ENCODE data around the gene DUSP8. TPM values are rescaled to one million over a fixed set of nuclear protein-coding genes. Genes with fewer than 3 reads are reported as not detected.
"Not testable (repeated sequence)": the region's sequence is repeated elsewhere in the genome, so short reads cannot be mapped to it uniquely, and the experiment has no call there.

Gene DUSP8
- total RNA-seq, 2 experiments from 2014 or later: 83.9 to 91.2 TPM

DNA sequence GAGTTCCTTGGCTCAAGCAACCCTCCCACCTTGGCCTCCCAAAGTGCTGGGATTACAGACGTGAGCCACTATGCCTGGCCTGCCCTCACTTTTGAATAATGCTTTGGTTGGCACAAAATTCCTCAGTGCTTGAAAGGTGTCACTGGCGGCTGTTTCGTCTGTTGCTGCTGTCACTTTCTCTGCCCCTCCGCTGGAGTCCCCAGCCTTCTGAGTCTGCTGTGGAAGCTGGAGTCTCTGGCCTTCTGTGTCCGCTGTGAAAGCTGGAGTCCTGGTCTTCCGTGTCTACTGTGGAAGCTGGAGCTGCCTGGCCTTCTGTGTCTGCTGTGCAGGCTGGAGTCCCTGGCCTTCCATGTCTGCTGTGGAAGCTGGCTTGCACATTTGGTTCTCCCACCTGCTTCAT, 17.9 kb upstream of the DUSP8 start:
- Histone ChIP-seq H3K9me3 (ENCODE audit: control insufficient read depth in 1 of 2, insufficient read depth in 1 of 2, low read length in 2 of 2) (peaks cover 0 to 11% of the 10 kb centered on the region in 2 experiments), H3K4me3 (ENCODE audit: low read length) (no peak overlapping the region), H3K36me3 (ENCODE audit: insufficient read depth, low read length) (no peaks in the 10 kb centered on the region), H3K4me1 (ENCODE audit: insufficient read depth, low read length) (peaks cover 39% of the 10 kb centered on the region), H3K27me3 (ENCODE audit: control insufficient read depth in 1 of 2, insufficient read depth in 2 of 2, low read length in 2 of 2) (peaks cover 0 to 2% of the 10 kb centered on the region in 2 experiments), H3K27ac (ENCODE audit: low read depth in 1 of 2, low read length in 2 of 2) (no peak overlapping the region)
- intact Hi-C loops (cut with DNase I, micrococcal nuclease): no loop called here
- peaks cover 14% of the 10 kb centered on the region for H3K27me3 Mint-ChIP-seq
- H3K36me3 Mint-ChIP-seq (ENCODE audit: low read depth): peaks cover 5% of the 10 kb centered on the region
- ChIA-PET POLR2A (interaction anchor here (0.6 to 3.5 kb wide), 2 partner anchors 16 to 50 kb away, joined by 3 to 34 read pairs; no protein-coding TSS in a partner anchor), CTCF (interaction anchor here (4.1 kb wide), 1 partner anchor 16 kb away, joined by 22 read pairs; no protein-coding TSS in a partner anchor)
- H3K9me3 Mint-ChIP-seq: no peaks in the 10 kb centered on the region
- DNase-seq (no peak), ATAC-seq (ENCODE audit: poor library complexity) (no peak)
- TF ChIP-seq, protein P1, sequence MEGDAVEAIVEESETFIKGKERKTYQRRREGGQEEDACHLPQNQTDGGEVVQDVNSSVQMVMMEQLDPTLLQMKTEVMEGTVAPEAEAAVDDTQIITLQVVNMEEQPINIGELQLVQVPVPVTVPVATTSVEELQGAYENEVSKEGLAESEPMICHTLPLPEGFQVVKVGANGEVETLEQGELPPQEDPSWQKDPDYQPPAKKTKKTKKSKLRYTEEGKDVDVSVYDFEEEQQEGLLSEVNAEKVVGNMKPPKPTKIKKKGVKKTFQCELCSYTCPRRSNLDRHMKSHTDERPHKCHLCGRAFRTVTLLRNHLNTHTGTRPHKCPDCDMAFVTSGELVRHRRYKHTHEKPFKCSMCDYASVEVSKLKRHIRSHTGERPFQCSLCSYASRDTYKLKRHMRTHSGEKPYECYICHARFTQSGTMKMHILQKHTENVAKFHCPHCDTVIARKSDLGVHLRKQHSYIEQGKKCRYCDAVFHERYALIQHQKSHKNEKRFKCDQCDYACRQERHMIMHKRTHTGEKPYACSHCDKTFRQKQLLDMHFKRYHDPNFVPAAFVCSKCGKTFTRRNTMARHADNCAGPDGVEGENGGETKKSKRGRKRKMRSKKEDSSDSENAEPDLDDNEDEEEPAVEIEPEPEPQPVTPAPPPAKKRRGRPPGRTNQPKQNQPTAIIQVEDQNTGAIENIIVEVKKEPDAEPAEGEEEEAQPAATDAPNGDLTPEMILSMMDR (IDR thresholded peaks at IDR 0.05): no peak
- peak overlapping the region; percentile 27 for H3K27ac Mint-ChIP-seq
- H3K4me1 Mint-ChIP-seq (ENCODE audit: low read depth): peaks cover 17% of the 10 kb centered on the region
- H3K4me3 Mint-ChIP-seq: no peak overlapping the region

- POLR2A ChIA-PET: interaction anchor here (0.6 to 3.5 kb wide), 7 partner anchors 8 to 50 kb away, joined by 3 to 34 read pairs (median 3); partner anchors contain the start of genes DUSP8 and KRTAP5-2
- H3K4me1 Mint-ChIP-seq (ENCODE audit: low read depth): peaks cover 17% of the 10 kb centered on the region
- Histone ChIP-seq H3K4me1 (ENCODE audit: insufficient read depth, low read length) (peaks cover 45% of the 10 kb centered on the region), H3K9me3 (ENCODE audit: control insufficient read depth in 1 of 2, insufficient read depth in 1 of 2, low read length in 2 of 2) (peaks cover 0 to 11% of the 10 kb centered on the region in 2 experiments), H3K27ac (ENCODE audit: low read depth in 1 of 2, low read length in 2 of 2) (peak overlapping the region; percentile 44 to 57), H3K4me3 (ENCODE audit: low read length) (peak overlapping the region; percentile 7)
- peak overlapping the region; percentile 57 for H3K4me3 Mint-ChIP-seq
- H3K9me3 Mint-ChIP-seq; H3K36me3 ChIP-seq (ENCODE audit: insufficient read depth, low read length); H3K27me3 ChIP-seq (ENCODE audit: control insufficient read depth in 1 of 2, insufficient read depth in 2 of 2, low read length in 2 of 2); intact Hi-C loops (cut with DNase I, micrococcal nuclease); H3K36me3 Mint-ChIP-seq (ENCODE audit: low read depth): not testable (repeated sequence)
- DNase-seq: peak in 5 of 14 experiments; percentile 22 to 83 (median 67)
- ATAC-seq (ENCODE audit: poor library complexity): peak; percentile 83
- H3K27me3 Mint-ChIP-seq: peaks cover 16% of the 10 kb centered on the region
- peak overlapping the region; percentile 85 for H3K27ac Mint-ChIP-seq
- CTCF ChIA-PET: interaction anchor here (4.1 kb wide), 1 partner anchor 15 kb away, joined by 22 read pairs; no protein-coding TSS in a partner anchor
These were observed 17.3 kb upstream of the DUSP8 start for GRCh38 chr11:1589191-1589963.

GRCh38 chr11:1586699-1587098, 14.6 kb upstream of the DUSP8 start:
- H3K4me3 Mint-ChIP-seq: no peak overlapping the region
- peaks cover 55% of the 10 kb centered on the region for H3K4me1 ChIP-seq (ENCODE audit: insufficient read depth, low read length)
- CTCF ChIA-PET: interaction anchor here (1.6 kb wide), 1 partner anchor 12 kb away, joined by 7 read pairs; no protein-coding TSS in a partner anchor

DNA sequence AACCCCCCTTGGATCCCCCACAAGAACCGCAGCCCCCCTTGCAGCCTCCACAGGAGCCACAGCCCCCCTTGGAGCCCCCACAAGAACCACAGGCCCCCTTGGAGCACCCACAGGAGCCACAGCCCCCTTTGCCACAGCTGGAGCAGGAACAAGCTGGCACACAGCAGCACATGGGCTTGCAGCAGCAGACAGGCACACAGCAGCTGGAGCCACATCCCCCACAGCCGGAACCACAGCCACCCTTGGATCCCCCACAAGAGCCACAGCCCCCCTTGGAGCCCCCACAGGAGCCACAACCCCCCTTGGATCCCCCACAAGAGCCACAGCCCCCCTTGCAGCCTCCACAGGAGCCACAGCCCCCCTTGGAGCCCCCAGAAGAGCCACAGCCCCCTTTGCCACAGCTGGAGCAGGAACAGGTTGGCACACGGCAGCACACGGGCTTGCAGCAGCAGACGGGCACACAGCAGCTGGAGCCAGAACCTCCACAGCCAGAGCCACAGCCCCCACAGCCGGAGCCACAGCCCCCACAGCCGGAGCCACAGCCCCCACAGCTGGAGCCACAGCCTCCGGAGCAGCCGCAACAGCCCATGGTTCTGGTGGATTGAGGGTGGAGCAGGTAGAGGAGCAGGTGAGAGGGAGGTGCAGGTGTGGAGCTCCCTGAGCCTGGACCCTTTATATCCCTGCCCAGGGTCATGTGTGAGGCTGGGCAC, 12.7 kb upstream of the DUSP8 start, which contains the start of gene KRTAP5-1:
TSS of gene KRTAP5-1 (minus strand) at position 623 of the 710 bp plus-strand sequence. CDS start at position 589, 34 bp downstream.
- H3K27ac ChIP-seq (ENCODE audit: low read depth in 1 of 2, low read length in 2 of 2); H3K27ac Mint-ChIP-seq; DNase-seq; H3K36me3 Mint-ChIP-seq (ENCODE audit: low read depth); H3K9me3 ChIP-seq (ENCODE audit: control insufficient read depth in 1 of 2, insufficient read depth in 1 of 2, low read length in 2 of 2); CTCF ChIA-PET; ATAC-seq (ENCODE audit: poor library complexity); H3K4me3 Mint-ChIP-seq; intact Hi-C loops (cut with DNase I, micrococcal nuclease); H3K27me3 Mint-ChIP-seq; H3K36me3 ChIP-seq (ENCODE audit: insufficient read depth, low read length); H3K9me3 Mint-ChIP-seq; H3K27me3 ChIP-seq (ENCODE audit: control insufficient read depth in 1 of 2, insufficient read depth in 2 of 2, low read length in 2 of 2); H3K4me3 ChIP-seq (ENCODE audit: low read length): not testable (repeated sequence)
- H3K4me1 Mint-ChIP-seq (ENCODE audit: low read depth): peaks cover 16% of the 10 kb centered on the region
- H3K4me1 ChIP-seq (ENCODE audit: insufficient read depth, low read length): peaks cover 50% of the 10 kb centered on the region
- POLR2A ChIA-PET: interaction anchor here (1.0 kb wide), 1 partner anchor 10 kb away, joined by 4 read pairs; no protein-coding TSS in a partner anchor

More at GRCh38 chr11:1586699-1587098, 14.6 kb upstream of the DUSP8 start:
- no peak overlapping the region for H3K27ac ChIP-seq (ENCODE audit: low read depth in 1 of 2, low read length in 2 of 2)
- peaks cover 17% of the 10 kb centered on the region for H3K4me1 Mint-ChIP-seq (ENCODE audit: low read depth)
- peaks cover 7% of the 10 kb centered on the region for H3K27me3 Mint-ChIP-seq
- no peaks in the 10 kb centered on the region for H3K36me3 ChIP-seq (ENCODE audit: insufficient read depth, low read length)
- ATAC-seq (ENCODE audit: poor library complexity): no peak
- H3K27me3 ChIP-seq (ENCODE audit: control insufficient read depth in 1 of 2, insufficient read depth in 2 of 2, low read length in 2 of 2): no peaks in the 10 kb centered on the region
- TF ChIP-seq, protein P1 (IDR thresholded peaks at IDR 0.05): no peak
- POLR2A ChIA-PET: no interaction called here
- H3K4me3 ChIP-seq (ENCODE audit: low read length): no peak overlapping the region
- H3K9me3 Mint-ChIP-seq: no peaks in the 10 kb centered on the region
- intact Hi-C loops (cut with DNase I, micrococcal nuclease): no loop called here
- no peak for DNase-seq
- H3K36me3 Mint-ChIP-seq (ENCODE audit: low read depth): peaks cover 5% of the 10 kb centered on the region
- peaks cover 0 to 11% of the 10 kb centered on the region in 2 experiments for H3K9me3 ChIP-seq (ENCODE audit: control insufficient read depth in 1 of 2, insufficient read depth in 1 of 2, low read length in 2 of 2)
- H3K27ac Mint-ChIP-seq: no peak overlapping the region

- H3K36me3 Mint-ChIP-seq (ENCODE audit: low read depth); ATAC-seq (ENCODE audit: poor library complexity); H3K4me3 Mint-ChIP-seq; intact Hi-C loops (cut with DNase I, micrococcal nuclease); H3K27me3 Mint-ChIP-seq; POLR2A ChIA-PET; H3K9me3 Mint-ChIP-seq; H3K27me3 ChIP-seq (ENCODE audit: control insufficient read depth in 1 of 2, insufficient read depth in 2 of 2, low read length in 2 of 2); H3K4me1 Mint-ChIP-seq (ENCODE audit: low read depth); H3K27ac ChIP-seq (ENCODE audit: low read depth in 1 of 2, low read length in 2 of 2); H3K4me3 ChIP-seq (ENCODE audit: low read length); H3K36me3 ChIP-seq (ENCODE audit: insufficient read depth, low read length); H3K27ac Mint-ChIP-seq; DNase-seq: not testable (repeated sequence)
- CTCF ChIA-PET: interaction anchor here (0.7 kb wide), 1 partner anchor 445 kb away, joined by 3 read pairs; no protein-coding TSS in a partner anchor
- peaks cover 32% of the 10 kb centered on the region for H3K4me1 ChIP-seq (ENCODE audit: insufficient read depth, low read length)
- peaks cover 7 to 12% of the 10 kb centered on the region in 2 experiments for H3K9me3 ChIP-seq (ENCODE audit: control insufficient read depth in 1 of 2, insufficient read depth in 1 of 2, low read length in 2 of 2)
These were observed 10.8 kb upstream of the DUSP8 start for GRCh38 chr11:1582909-1583308.
